K562 (cell line): ENCODE measurements around the gene CPED1. TPM values are rescaled to one million over a fixed set of nuclear protein-coding genes. Genes with fewer than 3 reads are reported as not detected.

Source experiments
- KDM5B ChIP-seq: fragments of 200-600 bp; sonication (generic); IDR thresholded peaks from 2 replicates; pipeline ENCODE4 v1.6.1; 2012; ENCODE audit warnings: low read depth, mild to moderate bottlenecking, moderate library complexity, low read length, control low read depth, inconsistent platforms; ENCODE audit not compliant: insufficient replicate concordance
- MBD2 ChIP-seq: sonication (generic); IDR thresholded peaks from 2 replicates; pipeline ENCODE4 v1.6.1; 2016; ENCODE audit warnings: low read depth, borderline replicate concordance
- ZNF384 ChIP-seq: IDR thresholded peaks from 2 replicates; pipeline ENCODE4 v1.6.1; 2012; ENCODE audit warnings: low read depth, low read length, improper control_type of control experiment
- polyA plus RNA-seq, 8 experiments: library from polyadenylated mRNA; depleted of rRNA in 4 of 8; stranded (reverse) in 5 of 8; unstranded in 3 of 8; fragments of >200 nt; fragmentation: Nextera tagmentation in 2 of 8; fragmentation: Illumina TruSeq in 1 of 8; extraction: Ambion mirVana in 2 of 8; extraction: Trizol in 1 of 8; gene quantifications; 2 replicates each; pipeline versions ENCODE4 v1.2.1 to v1.2.3, GENCODE V29; 2011 to 2014; ENCODE audit warnings: inconsistent platforms in 1 of 8, missing spikeins in 1 of 8
- total RNA-seq, 7 experiments: library from RNA; depleted of rRNA in 6 of 7; stranded (reverse); fragments of >200 nt in 6 of 7; fragmentation: Illumina TruSeq in 2 of 7; extraction: Trizol in 2 of 7; gene quantifications; 2 replicates each; pipeline versions ENCODE4 v1.2.1 to v1.2.3, GENCODE V29; 2011 to 2021; ENCODE audit warnings: low replicate concordance in 1 of 7
- TF ChIP-seq, protein P1 (sequence below): fragments of 250-450 bp; sonication (Bioruptor Pico); IDR thresholded peaks from 2 replicates; pipeline ENCODE4 v1.4.0; 2020
- TF ChIP-seq, protein P2 (sequence below): fragments of 250-450 bp; sonication (Bioruptor Pico); IDR thresholded peaks from 2 replicates; pipeline ENCODE4 v1.4.0; 2020; ENCODE audit warnings: borderline replicate concordance
- TF ChIP-seq, protein P3 (sequence below), 2 experiments: fragments of 450-650 bp; formaldehyde crosslinking in 1 of 2; IDR thresholded peaks; 2 replicates each; pipeline versions ENCODE4 v1.4.0 to v1.6.1; 2014 to 2020; ENCODE audit warnings: mild to moderate bottlenecking in 2 of 2, borderline replicate concordance in 1 of 2, low read depth in 1 of 2
- TF ChIP-seq, protein P4 (sequence below): fragments of 450-650 bp; IDR thresholded peaks from 2 replicates; pipeline ENCODE4 v1.6.1; 2017; ENCODE audit warnings: antibody characterized with exemption

CPED1 gene
- total and polyA plus RNA-seq, 9 of the 15 experiments (the other 6 are each of a cell fraction or from before 2014, with no cell fraction given), result 195 to 393 (median 290) TPM

DNA sequence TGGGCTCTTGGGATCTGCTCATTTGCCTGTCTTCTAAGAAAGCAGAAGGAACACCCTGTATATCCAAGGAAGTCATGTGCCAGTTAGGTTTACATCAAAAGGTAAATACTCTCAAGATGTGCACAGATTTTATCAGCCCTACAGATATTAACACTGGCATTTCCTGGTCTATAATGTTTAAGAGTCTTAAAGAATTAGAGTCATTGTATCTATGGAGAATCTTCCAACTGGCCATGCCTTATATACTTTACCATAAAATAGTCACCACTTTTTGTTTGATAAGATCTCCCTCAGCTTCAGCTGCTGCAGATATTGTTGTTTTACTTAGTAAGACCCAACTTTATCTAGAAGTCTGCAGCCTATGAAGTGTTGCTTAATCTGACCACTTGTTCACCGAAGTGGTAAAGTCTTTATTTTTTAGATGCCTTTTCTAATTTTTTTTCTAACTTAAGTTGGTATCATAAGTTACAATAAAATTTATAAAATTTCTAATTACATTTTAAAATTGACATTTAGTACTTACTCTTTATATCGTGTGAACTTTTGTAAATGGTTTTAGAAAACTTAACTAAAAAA lies 58.5 kb downstream of the CPED1 start (continued):
- TF ChIP-seq, protein P1, sequence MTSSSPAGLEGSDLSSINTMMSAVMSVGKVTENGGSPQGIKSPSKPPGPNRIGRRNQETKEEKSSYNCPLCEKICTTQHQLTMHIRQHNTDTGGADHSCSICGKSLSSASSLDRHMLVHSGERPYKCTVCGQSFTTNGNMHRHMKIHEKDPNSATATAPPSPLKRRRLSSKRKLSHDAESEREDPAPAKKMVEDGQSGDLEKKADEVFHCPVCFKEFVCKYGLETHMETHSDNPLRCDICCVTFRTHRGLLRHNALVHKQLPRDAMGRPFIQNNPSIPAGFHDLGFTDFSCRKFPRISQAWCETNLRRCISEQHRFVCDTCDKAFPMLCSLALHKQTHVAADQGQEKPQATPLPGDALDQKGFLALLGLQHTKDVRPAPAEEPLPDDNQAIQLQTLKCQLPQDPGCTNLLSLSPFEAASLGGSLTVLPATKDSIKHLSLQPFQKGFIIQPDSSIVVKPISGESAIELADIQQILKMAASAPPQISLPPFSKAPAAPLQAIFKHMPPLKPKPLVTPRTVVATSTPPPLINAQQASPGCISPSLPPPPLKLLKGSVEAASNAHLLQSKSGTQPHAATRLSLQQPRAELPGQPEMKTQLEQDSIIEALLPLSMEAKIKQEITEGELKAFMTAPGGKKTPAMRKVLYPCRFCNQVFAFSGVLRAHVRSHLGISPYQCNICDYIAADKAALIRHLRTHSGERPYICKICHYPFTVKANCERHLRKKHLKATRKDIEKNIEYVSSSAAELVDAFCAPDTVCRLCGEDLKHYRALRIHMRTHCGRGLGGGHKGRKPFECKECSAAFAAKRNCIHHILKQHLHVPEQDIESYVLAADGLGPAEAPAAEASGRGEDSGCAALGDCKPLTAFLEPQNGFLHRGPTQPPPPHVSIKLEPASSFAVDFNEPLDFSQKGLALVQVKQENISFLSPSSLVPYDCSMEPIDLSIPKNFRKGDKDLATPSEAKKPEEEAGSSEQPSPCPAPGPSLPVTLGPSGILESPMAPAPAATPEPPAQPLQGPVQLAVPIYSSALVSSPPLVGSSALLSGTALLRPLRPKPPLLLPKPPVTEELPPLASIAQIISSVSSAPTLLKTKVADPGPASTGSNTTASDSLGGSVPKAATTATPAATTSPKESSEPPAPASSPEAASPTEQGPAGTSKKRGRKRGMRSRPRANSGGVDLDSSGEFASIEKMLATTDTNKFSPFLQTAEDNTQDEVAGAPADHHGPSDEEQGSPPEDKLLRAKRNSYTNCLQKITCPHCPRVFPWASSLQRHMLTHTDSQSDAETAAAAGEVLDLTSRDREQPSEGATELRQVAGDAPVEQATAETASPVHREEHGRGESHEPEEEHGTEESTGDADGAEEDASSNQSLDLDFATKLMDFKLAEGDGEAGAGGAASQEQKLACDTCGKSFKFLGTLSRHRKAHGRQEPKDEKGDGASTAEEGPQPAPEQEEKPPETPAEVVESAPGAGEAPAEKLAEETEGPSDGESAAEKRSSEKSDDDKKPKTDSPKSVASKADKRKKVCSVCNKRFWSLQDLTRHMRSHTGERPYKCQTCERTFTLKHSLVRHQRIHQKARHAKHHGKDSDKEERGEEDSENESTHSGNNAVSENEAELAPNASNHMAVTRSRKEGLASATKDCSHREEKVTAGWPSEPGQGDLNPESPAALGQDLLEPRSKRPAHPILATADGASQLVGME (CRISPR knock-in tag), result no peak
- TF ChIP-seq MBD2, result no peak
- TF ChIP-seq, protein P2, sequence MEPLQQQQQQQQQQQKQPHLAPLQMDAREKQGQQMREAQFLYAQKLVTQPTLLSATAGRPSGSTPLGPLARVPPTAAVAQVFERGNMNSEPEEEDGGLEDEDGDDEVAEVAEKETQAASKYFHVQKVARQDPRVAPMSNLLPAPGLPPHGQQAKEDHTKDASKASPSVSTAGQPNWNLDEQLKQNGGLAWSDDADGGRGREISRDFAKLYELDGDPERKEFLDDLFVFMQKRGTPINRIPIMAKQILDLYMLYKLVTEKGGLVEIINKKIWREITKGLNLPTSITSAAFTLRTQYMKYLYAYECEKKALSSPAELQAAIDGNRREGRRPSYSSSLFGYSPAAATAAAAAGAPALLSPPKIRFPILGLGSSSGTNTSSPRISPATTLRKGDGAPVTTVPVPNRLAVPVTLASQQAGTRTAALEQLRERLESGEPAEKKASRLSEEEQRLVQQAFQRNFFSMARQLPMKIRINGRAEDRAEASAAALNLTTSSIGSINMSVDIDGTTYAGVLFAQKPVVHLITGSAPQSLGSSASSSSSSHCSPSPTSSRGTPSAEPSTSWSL (CRISPR knock-in tag), result no peak
- no peak for TF ChIP-seq KDM5B
- TF ChIP-seq ZNF384, result no peak
- TF ChIP-seq, protein P3, sequence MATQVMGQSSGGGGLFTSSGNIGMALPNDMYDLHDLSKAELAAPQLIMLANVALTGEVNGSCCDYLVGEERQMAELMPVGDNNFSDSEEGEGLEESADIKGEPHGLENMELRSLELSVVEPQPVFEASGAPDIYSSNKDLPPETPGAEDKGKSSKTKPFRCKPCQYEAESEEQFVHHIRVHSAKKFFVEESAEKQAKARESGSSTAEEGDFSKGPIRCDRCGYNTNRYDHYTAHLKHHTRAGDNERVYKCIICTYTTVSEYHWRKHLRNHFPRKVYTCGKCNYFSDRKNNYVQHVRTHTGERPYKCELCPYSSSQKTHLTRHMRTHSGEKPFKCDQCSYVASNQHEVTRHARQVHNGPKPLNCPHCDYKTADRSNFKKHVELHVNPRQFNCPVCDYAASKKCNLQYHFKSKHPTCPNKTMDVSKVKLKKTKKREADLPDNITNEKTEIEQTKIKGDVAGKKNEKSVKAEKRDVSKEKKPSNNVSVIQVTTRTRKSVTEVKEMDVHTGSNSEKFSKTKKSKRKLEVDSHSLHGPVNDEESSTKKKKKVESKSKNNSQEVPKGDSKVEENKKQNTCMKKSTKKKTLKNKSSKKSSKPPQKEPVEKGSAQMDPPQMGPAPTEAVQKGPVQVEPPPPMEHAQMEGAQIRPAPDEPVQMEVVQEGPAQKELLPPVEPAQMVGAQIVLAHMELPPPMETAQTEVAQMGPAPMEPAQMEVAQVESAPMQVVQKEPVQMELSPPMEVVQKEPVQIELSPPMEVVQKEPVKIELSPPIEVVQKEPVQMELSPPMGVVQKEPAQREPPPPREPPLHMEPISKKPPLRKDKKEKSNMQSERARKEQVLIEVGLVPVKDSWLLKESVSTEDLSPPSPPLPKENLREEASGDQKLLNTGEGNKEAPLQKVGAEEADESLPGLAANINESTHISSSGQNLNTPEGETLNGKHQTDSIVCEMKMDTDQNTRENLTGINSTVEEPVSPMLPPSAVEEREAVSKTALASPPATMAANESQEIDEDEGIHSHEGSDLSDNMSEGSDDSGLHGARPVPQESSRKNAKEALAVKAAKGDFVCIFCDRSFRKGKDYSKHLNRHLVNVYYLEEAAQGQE (IDR thresholded peaks at IDR 0.05; ENCODE audit: borderline replicate concordance), result no peak; the same call in 1 of the 2 replicates
- TF ChIP-seq, protein P3 (CRISPR knock-in tag; IDR thresholded peaks at IDR 0.05; ENCODE audit: low read depth), result no peak
- TF ChIP-seq, protein P4, sequence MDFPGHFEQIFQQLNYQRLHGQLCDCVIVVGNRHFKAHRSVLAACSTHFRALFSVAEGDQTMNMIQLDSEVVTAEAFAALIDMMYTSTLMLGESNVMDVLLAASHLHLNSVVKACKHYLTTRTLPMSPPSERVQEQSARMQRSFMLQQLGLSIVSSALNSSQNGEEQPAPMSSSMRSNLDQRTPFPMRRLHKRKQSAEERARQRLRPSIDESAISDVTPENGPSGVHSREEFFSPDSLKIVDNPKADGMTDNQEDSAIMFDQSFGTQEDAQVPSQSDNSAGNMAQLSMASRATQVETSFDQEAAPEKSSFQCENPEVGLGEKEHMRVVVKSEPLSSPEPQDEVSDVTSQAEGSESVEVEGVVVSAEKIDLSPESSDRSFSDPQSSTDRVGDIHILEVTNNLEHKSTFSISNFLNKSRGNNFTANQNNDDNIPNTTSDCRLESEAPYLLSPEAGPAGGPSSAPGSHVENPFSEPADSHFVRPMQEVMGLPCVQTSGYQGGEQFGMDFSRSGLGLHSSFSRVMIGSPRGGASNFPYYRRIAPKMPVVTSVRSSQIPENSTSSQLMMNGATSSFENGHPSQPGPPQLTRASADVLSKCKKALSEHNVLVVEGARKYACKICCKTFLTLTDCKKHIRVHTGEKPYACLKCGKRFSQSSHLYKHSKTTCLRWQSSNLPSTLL, result no peak
